Measurements from ENCODE around the gene RO60.
A peak's percentile ranks its signal among the peaks of the same experiment; 100 is the strongest.

Gene RO60

DNA sequence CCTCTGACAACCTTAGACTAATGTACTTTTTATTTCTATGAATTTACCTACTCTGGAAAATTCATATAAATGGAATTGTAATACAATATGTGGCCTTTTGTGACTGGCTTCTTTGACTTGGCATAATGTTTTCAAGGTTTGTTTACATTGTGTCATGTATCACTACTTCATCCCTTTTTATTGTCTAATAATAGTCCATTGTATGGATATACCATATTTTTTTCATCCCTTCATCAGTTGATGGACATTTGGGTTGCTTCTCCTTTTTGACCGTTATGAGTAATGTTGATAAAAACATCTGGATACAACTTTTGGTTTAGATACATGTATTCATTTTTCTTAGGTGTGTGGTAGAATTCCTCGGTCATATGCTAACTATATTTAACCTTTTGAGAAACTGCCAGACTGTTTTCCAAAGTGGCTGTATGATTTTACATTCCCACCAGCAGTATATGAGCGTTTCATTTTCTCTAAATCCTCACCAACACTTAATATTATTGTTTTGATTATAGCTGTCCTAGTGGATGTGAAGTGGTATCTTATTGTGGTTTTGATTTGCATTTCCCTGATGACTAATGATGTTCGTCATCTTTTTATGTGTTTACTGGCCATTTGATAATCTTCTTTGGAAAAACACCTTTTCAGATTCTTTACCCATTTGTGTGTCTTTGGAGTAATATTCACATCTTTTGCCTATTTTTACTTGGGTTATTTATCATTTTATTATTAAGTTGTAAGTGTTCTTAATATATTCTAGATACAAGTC is 3.5 kb downstream of the RO60 start:
- DNase-seq = no peak

DNA sequence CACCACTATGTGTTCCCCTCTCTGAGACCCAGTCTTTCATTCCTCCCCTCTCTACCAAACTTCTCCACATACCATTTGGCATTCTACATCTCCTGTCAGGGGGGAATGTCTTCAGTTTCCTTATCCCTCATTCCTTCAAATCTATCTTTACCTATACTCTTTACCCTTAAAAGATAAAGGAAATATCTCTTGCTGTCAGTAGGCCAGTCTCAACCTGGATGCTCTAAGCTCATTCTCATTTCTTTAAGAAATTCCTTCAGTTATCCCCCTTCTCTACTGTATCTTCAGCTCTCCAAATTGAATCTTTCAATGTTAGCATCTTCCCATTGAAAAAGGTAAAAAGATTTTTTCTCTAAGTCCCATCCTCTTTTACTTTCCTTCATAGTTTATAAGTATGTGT is 6.5 kb downstream of the RO60 start:
- DNase-seq = no peak

DNA sequence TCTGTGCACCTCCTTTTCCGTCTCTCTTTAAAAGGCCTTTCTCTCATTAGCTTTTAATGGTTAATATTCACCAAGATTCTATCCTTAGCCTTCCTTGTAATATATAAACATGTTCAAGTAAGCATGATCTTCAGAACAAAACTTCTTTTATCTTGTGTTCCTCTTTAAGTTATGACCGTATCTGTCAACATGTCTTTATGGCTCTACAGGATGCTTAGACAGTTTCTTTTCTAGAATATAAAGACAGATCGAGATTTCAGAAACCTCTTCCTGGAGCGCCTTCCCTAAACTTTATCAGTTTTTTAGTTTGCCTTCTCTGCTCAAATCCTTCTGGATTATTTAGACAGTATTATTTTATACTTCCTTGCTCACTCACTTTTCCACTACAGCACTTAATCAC is 7.2 kb downstream of the RO60 start:
- DNase-seq = no peak

- DNase-seq = no peak
Measured at GRCh38 chr1:193068013-193068412, 8.6 kb downstream of the RO60 start.

DNA sequence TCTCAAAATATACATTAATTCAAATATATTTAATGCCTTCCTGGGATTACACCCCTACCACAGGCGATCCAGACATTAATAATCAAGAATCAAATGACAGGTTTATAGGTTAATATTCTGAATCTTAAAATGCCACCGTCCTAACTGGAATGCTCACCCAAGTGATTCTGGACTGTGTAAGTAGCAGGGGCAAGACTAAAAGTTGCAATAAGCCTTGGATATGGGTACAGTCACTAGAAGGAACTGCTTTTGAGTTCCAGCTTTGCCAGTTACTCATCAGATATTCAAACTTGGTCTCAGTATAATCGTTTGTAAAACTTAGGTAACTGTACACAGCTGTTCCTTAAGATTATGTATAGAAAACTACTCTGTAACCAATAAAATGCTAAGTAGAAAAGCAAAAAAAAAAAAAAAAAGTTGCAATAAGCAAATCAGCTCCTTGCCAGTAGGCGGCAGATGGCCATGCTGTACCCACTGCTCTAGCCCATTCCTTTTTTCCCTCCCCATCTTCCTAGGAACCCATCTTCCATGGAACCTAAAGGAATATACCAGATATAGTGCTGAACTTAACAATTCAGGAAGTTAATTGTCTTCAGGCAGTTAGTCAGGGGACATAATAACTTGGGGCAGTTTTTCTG is 10.5 kb downstream of the RO60 start:
- no peak for DNase-seq

GRCh38 chr1:193070386-193070753 is 11.0 kb downstream of the RO60 start:
- DNase-seq = no peak

- DNase-seq = no peak
Measured at GRCh38 chr1:193070942-193071341, 11.5 kb downstream of the RO60 start.

DNA sequence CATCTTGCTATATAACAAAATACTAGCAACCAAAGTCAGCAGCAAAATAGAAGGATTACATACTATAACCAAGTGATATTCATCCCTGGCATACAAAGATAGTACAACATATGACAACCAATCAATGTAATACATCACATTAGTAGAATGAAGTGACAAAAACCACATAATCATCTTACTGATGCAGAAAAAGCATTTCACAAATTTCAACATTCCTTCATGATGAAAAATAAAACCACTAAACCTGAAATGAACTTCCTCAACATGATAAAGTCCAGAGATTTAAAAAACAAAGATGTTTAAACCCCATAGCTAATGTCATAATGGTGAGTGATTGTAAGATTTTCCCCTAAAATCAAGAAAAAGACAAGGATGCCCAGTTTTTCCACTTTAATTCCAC is 18.6 kb downstream of the RO60 start:
- no peak for DNase-seq

DNA sequence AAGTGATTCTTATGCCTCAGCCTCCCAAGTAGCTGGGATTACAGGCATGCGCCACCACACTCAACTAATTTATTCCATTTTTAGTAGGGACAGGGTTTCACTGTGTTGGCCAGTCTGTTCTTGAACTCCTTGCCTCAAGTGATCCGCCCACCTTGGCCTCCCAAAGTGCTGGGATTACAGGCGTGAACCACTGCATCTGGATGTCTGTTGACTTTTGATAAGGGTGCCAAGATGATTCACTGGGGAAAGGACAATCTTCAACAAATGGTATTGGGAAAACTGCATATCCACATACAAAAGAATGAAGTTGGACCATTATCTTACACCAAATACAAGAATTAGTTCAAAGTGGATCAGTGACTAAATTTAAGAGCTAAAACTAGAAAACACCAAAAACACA is 19.8 kb downstream of the RO60 start:
- no peak for DNase-seq

- DNase-seq = no peak
Measured at GRCh38 chr1:193083365-193084088, 24.1 kb downstream of the RO60 start.

DNA sequence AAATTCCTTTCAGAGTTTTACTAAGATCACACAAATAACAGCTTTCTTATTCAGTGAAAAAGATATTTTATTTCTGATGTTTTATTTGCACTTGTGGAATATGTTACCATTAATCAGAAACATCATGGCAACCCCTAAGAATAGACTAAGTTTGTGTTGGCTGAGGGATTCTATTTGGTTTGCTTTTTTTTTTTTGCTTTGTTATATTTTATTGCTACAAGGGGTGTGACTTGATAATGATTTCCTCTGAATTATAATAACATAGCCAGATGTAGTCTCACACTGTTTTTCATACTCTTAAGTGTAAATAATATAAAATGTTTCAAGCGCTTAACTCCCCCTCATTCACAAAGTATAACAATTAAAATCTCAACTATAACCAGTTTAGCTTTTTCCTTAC is 25.9 kb downstream of the RO60 start:
- DNase-seq = no peak

DNA sequence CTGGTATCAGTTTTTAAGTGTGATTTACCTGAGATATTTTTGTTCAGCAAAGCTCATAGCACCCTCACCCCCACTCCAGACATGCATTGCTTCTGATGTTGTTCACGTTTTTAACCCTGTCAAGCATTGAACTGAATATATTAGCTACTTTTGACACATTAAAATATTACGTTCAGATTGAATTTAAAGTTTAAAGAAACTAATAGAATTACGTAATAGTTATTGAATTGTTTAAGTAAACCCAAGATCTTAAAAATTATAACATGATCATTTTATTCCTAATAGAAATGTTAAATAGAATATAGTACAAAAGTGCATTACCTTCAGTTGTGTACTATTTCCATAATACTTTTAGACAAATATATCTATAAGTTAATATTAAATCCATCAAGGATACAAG is 26.9 kb downstream of the RO60 start:
- DNase-seq = no peak

DNA sequence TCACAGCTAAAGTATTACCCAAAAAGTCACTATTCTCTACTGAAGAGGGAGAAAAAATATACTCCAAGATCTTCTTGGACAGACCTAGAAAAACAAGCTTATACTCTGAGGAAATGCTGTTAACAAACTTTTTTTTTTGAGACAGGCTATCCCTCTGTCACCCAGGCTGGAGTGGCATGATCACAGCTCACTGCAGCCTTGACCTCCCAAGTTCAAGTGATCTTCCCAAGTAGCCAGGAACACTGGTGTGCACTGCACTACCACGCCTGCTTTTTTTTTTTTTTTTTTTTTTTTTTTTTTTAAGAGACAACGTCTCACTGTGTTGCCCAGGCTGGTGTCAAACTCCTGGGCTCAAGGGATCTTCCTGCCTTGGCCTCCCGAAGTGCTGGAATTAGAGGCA is 28.5 kb downstream of the RO60 start:
- DNase-seq = no peak

DNA sequence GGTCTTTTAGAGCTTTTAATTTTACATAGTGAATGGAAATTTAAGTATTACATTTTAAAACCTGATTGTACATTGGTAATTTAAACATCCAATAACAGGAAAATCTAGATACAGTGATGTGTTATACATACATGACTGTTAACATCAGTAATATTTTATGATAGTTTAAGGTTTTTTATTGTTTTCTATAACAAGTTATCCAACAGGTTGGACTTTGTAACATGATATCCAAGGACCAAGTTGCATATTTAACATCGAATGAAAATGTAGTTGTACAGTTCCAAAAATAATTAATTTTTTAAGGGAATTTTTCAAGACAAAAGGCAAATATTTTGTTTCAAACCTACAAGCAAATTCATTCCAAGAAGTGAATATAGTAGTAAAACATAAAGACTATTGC is 31.5 kb downstream of the RO60 start:
- DNase-seq = no peak

- DNase-seq = no peak
Measured at GRCh38 chr1:193094112-193094511, 34.7 kb downstream of the RO60 start.

DNA sequence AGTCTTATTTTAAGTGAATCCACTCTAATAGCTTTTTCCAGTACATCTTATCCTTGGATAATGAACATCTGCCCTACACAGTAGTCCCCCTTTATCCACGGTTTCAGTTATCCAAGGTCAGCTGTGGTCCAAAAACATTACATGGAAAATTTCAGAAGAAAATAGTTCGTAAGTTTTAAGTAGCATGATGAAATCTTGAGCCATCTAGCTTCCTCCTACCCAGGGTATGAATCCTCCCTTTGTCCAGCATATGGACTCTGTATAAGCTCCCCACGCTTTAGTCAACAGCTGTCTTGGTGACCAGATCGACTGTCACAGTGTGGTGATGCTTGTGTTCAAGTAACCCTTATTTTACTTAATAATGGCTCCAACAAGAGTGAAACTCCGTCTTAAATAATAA is 43.2 kb downstream of the RO60 start:
- no peak for DNase-seq

DNA sequence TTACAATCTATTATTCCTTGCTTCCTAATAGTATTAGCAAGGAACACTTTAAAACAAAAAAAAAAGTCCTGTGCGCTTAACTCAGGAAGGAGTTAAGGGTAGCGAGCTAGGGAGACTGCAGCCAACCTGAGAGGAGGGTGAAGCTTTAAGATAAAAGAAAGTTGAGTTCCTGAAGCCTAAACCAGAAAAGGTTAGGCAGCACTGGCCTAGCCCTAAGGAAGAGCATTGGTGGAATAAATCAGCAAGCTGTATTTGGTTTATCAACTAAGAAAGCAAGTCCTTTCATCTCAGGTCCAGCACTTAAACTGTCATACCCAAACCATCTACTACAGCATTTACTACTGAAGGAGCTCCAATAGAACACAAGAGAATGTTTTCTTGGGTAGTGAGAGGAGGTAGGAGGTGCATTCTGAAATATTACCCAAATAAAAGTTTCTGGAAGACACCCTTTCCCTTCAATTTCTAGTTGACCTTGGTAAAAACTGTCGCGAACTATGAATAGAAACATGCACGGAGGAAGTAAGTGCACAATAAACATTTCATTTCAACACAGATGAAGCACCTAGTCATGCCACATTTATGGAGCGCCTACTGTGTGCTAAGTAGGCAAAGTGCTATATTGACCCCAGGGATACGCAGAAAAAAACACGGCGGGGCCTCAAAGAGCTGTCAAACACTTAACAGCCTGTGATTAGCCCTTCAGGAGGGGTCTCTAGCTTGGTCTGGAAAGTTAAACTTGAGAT is 44.5 kb downstream of the RO60 start:
- DNase-seq = no peak

- DNase-seq = peak; percentile 27
Measured at GRCh38 chr1:193104502-193104906, 45.1 kb downstream of the RO60 start.

DNA sequence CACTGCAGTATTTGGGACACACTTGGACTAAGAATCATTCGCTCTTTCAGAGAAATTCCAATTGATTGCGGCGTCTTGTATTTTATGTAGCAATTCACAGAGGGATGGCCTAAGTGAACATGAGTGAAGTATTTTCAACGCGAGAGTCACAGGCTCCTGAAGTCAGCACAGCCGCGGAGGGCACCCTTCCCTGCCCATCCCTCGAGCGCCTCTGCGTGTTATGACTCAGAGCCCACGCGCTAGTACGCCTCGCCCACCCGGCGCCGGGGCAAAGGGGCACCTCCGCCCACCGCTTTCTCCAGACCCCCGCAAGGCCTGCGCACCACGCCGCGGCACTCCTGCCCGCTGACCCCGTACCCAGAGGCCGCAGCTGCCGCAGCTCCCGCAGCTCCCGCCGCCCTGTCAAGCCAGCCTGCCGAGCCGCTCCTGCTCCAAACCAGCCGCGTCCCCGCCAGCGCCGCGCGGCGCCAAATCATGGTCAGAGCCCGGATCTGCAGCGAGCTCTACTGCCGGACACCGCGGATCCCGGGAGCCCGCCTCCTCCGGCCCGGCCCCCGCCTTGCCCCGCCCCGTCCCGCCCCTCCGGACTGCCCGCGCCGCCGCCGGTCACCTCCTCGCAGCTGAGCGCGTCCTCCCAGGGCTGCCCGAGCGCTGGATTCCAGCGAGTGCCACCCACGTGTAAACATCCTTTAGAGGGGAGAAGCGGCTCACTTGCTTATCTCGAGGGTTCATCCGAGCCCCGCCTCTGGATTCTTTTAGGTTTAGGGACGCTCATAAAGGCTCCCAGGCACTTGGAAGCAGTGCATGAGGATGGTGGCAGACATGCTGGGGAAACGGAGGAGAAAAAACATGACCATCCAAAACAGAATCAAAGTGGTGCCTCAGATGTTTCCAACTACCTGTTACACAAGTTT is 45.8 kb downstream of the RO60 start, which contains the start of gene GLRX2:
TSS of gene GLRX2 (minus strand) at position 508 of the 914 bp plus-strand sequence. CDS start at position 476, 32 bp downstream.
- peak; percentile 54 for DNase-seq

DNA sequence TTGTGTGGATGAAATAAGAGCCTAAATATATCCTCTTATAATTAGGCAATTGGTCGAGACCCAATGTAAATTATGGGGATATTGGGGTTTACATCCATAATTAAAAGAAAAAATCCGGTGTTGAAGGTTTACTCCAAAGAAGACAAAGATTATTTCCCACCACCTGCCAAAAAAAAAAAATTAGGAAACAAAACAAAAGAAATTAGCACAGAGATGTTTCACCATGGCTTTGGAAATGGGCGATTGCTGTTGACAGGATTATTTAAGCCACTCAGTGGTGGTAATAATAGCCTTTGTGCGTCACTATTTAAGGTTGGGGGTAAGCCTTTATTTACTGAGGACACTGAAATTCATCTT is 46.4 kb downstream of the RO60 start:
- DNase-seq = no peak

DNA sequence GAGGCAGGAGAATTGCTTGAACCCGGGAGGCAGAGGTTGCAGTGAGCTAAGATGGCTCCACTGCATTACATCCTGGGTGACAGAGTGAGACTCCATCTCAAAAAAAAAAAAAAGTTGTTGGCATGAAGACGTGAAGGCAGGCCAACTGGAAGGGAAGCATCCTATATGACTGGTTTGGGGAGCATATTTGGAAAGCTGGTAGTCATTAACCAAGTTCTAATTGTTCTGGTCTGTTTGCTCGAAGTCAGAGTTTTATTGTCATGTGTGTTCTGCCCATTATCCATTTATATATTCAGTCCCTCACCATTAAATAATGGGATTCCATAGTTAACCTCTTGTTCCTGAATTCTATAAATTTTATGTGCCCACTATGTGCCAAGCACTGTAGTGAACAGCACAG is 49.1 kb downstream of the RO60 start:
- DNase-seq = no peak

Data from NCI-H1048 (cell line).